ENCODE measurements around the gene GCFC2. TPM values are rescaled to one million over a fixed set of nuclear protein-coding genes. Genes with fewer than 3 reads are reported as not detected.

Gene GCFC2
- total and polyA plus RNA-seq, 8 donors, result 9.3 to 112 (median 18.5) TPM

- Histone ChIP-seq H3K27me3 (no peaks in the 10 kb centered on the region), H3K27ac (peak overlapping the region; percentile 88 to 95 (median 94)), H3K4me3 (peak overlapping the region; percentile 71 to 88 (median 73)), H3K36me3 (peaks cover 0 to 11% (median 8%) of the 10 kb centered on the region in 4 donors), H3K4me1 (peaks cover 10 to 35% (median 22%) of the 10 kb centered on the region in 4 donors), H3K9me3 (no peaks in the 10 kb centered on the region)
- no peak for DNase-seq
- 0 to 2% (median 0%) methylated on average over 9 to 12 of the region's 12 CpGs for WGBS, 5 donors
- intact Hi-C loops (cut with DNase I; ENCODE audit: low total_unique reads), result no loop called here
- TF ChIP-seq POLR2AphosphoS5 (IDR thresholded peaks at IDR 0.05) (no peak), CTCF (IDR thresholded peaks at IDR 0.05) (no peak), POLR2A (IDR thresholded peaks at IDR 0.05) (no peak), EP300 (IDR thresholded peaks at IDR 0.05) (no peak)
Observed at GRCh38 chr2:75710220-75710576, 517 bp downstream of the GCFC2 start.

GRCh38 chr2:75709297-75709696 lies 1.4 kb downstream of the GCFC2 start:
- peaks cover 6 to 20% (median 17%) of the 10 kb centered on the region in 4 donors for H3K36me3 ChIP-seq
- DNase-seq, result peak in 1 of 2 donors; percentile 12
- intact Hi-C loops (cut with DNase I; ENCODE audit: low total_unique reads), result no loop called here
- H3K9me3 ChIP-seq, result no peaks in the 10 kb centered on the region
- peak overlapping the region; percentile 71 to 88 (median 73) for H3K4me3 ChIP-seq
- WGBS, 5 donors, result 17 to 27% (median 22%) methylated on average over 3 of the region's 3 CpGs
- TF ChIP-seq POLR2A (IDR thresholded peaks at IDR 0.05) (no peak), POLR2AphosphoS5 (IDR thresholded peaks at IDR 0.05) (no peak), EP300 (IDR thresholded peaks at IDR 0.05) (no peak), CTCF (IDR thresholded peaks at IDR 0.05) (no peak)
- no peaks in the 10 kb centered on the region for H3K27me3 ChIP-seq
- peaks cover 10 to 35% (median 22%) of the 10 kb centered on the region in 4 donors for H3K4me1 ChIP-seq
- no peak overlapping the region for H3K27ac ChIP-seq

GRCh38 chr2:75707901-75708300 lies 2.8 kb downstream of the GCFC2 start:
- WGBS, 5 donors, result 78 to 85% (median 83%) methylated on average over 3 of the region's 3 CpGs
- intact Hi-C loops (cut with DNase I; ENCODE audit: low total_unique reads), result no loop called here
- peaks cover 10 to 35% (median 22%) of the 10 kb centered on the region in 4 donors for H3K4me1 ChIP-seq
- H3K9me3 ChIP-seq, result no peaks in the 10 kb centered on the region
- H3K36me3 ChIP-seq, result peaks cover 14 to 34% (median 31%) of the 10 kb centered on the region in 4 donors
- H3K27me3 ChIP-seq, result no peaks in the 10 kb centered on the region
- H3K4me3 ChIP-seq, result no peak overlapping the region
- TF ChIP-seq EP300 (IDR thresholded peaks at IDR 0.05), result no peak
- TF ChIP-seq CTCF (IDR thresholded peaks at IDR 0.05), result no peak
- TF ChIP-seq POLR2A (IDR thresholded peaks at IDR 0.05), result no peak
- no peak for TF ChIP-seq POLR2AphosphoS5 (IDR thresholded peaks at IDR 0.05)
- no peak for DNase-seq
- H3K27ac ChIP-seq, result no peak overlapping the region

GRCh38 chr2:75705921-75706320 lies 4.8 kb downstream of the GCFC2 start:
- Histone ChIP-seq H3K4me1 (peaks cover 10 to 33% (median 20%) of the 10 kb centered on the region in 4 donors), H3K36me3 (peaks cover 14 to 54% (median 50%) of the 10 kb centered on the region in 4 donors), H3K27me3 (no peaks in the 10 kb centered on the region), H3K4me3 (no peak overlapping the region), H3K9me3 (no peaks in the 10 kb centered on the region), H3K27ac (no peak overlapping the region)
- 9 to 19% (median 15%) methylated on average over 1 of the region's 1 CpG for WGBS, 5 donors
- DNase-seq, result peak in 1 of 2 donors; percentile 14
- intact Hi-C loops (cut with DNase I; ENCODE audit: low total_unique reads), result no loop called here
- TF ChIP-seq EP300 (IDR thresholded peaks at IDR 0.05) (no peak), POLR2AphosphoS5 (IDR thresholded peaks at IDR 0.05) (no peak), CTCF (IDR thresholded peaks at IDR 0.05) (no peak), POLR2A (IDR thresholded peaks at IDR 0.05) (no peak)

All from stomach (tissue), 9 donors.